Measurements from ENCODE around the gene ABCG1.

DNA sequence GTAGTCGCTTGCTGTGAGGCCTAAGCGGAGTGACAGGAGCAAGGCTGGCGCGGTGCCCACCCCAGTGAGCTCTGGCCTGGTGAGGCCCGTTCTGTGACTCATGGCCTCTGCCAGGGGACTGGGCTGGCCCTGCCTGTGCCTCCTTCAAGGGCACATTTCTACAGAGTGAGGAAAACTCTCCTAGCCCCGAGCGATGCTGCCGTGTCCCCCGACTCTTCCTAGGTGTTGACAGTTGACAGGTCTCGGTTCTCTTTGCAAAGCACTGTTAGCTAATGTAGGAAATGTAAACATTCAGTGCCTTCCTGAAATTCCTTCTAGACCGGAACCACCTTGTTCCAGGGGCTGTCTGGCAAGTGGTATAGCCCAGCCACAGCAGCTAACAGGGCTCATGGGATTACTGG, 43.9 kb downstream of the ABCG1 start:
- TF ChIP-seq GATA2 (IDR thresholded peaks at IDR 0.05; ENCODE audit: low read depth, low read length), result no peak
- no peak for TF ChIP-seq GATA3 (IDR thresholded peaks at IDR 0.05; ENCODE audit: low read depth, low read length)
